ENCODE measurements around the gene BCL6B.

- TF ChIP-seq CTCF (IDR thresholded peaks at IDR 0.05) (no peak), EP300 (IDR thresholded peaks at IDR 0.05) (no peak)
Measured at GRCh38 chr17:7011942-7012254, 11.0 kb upstream of the BCL6B start.
